EL (cell line): ENCODE results near the gene EGLN2.
"Not testable (repeated sequence)": the region's sequence is repeated elsewhere in the genome, so short reads cannot be mapped to it uniquely, and the experiment has no call there.

ENCODE experiments used
- DNase-seq: peaks from one replicate; pipeline ENCODE4 v3.0.0-alpha.2; 2016

The EGLN2 gene

GRCh38 chr19:40798683-40799557, at the start of gene EGLN2:
Gene EGLN2, plus strand, starts transcription at chr19:40799191. Its CDS starts 1,382 bp downstream, at chr19:40800573.
- peak; percentile 100 for DNase-seq

DNA sequence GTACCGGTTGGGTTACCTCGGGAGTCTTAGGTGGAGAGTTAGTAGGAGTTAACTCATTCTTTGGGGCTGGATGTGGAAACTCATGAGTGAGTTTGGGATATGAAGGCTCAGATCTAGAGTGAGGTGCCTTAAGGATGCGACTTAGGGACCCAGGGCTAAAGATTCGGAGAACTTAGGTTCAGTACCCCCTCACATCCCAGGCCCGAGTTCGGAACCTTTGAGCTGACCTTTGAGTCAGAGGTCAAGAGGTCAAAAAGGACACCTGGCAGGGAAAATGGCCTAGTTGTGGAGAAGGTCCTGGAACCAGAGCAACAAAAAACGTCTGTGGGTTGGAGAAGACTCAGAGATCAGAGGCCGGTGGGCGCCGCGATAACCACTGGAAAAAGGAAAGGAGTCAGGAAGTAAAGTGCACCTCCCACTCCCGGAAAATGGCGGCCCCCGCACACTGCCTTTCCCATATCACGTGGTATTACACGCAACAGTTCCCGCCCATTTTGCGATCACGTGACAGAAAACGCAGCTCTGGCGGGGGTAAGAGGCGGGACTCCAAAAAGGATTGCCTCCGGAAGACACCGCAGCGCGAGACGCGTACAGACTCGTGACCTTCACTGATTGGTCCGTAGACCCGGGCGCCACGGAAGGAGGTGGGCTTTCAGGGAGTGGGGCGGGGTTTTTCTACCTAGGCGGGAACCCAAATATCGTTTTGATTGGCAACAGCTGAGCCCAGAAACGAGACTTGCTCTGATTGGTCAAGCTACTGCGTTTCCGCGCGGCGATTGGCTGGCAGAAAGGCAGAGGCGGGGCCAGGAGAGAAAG, 48.7 kb upstream of the EGLN2 start, which contains the start of gene ACTMAP:
Gene ACTMAP, minus strand, starts transcription at position 420 of the 816 bp plus-strand sequence. CDS start 674 bp downstream, outside the sequence.
- DNase-seq = peak; percentile 100

GRCh38 chr19:40750874-40751537, 48.0 kb upstream of the EGLN2 start, which contains the start of gene SNRPA:
Gene SNRPA, plus strand, starts transcription at chr19:40751203. Its CDS starts 206 bp downstream, at chr19:40751409.
- DNase-seq = peak; percentile 98

DNA sequence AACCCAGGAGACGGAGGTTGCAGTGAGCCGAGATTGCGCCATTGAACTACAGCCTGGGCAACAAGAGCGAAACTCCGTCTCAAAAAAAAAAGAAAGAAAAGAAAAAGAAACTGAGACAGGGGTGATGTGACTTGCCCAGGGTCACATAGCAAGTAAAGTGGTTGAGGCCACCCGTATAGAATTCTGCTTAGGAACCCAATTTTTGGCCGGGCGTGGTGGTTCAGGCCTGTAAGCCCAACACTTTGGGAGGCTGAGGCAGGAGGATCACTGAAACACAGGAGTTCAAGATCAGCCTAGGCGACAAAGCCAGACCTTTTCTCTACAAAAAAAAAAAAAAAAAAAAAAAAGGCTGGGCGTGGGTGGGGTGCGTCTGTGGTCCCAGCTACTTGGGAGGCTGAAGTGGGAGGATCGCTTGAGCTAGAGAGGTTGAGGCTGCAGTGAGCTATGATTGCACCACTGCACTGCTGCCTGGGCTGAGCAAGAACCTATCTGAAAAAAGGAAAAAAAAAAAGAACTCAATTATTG, 46.7 kb upstream of the EGLN2 start:
- no peak for DNase-seq

- peak; percentile 40 for DNase-seq
Measured at GRCh38 chr19:40754611-40755247, 44.3 kb upstream of the EGLN2 start.

GRCh38 chr19:40755248-40755624, 43.8 kb upstream of the EGLN2 start:
- no peak for DNase-seq

- no peak for DNase-seq
Measured at GRCh38 chr19:40755791-40756190, 43.2 kb upstream of the EGLN2 start.

GRCh38 chr19:40756502-40757110, 42.4 kb upstream of the EGLN2 start:
- DNase-seq = no peak

- no peak for DNase-seq
Measured at GRCh38 chr19:40758491-40758890, 40.5 kb upstream of the EGLN2 start.

- DNase-seq = no peak
Measured at GRCh38 chr19:40759352-40759751, 39.6 kb upstream of the EGLN2 start.

GRCh38 chr19:40762754-40763470, 36.1 kb upstream of the EGLN2 start:
- DNase-seq = no peak

DNA sequence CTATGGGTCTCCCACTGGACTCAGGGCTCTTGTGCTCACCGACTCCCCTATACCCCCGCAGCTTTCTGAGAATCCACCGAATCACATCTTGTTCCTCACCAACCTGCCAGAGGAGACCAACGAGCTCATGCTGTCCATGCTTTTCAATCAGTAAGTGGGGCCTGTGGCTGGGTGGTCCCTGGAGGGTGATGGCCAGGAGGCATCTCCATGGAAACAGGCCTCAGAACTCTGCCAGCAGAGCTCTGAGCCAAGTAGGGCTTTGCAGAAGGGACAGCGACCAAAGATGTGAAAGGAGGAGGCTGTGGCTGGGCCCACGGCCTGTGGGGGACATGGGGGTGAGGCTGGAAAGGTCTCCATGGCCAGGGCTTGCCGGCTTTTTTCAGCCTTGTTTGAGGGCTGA, 35.5 kb upstream of the EGLN2 start:
- no peak for DNase-seq

- DNase-seq = no peak
Measured at GRCh38 chr19:40763963-40764362, 35.0 kb upstream of the EGLN2 start.

DNA sequence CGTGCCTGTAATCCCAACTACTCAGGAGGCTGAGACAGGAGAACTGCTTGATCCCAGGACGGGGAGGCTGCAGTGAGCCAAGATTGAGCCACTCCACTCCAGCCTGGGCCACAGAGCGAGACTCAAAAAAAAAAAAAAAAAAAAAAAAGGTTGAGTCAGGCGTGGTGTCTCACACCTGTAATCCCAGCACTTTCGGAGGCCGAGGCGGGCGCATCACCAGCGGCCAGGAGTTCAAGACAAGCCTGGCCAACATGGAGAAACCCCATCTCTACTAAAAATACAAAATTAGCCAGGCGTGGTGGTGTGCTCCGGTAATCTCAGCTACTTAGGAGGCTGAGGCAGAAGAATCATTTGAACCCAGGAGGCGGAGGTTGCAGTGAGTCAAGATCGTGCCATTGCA, 32.6 kb upstream of the EGLN2 start:
- DNase-seq = not testable (repeated sequence)

DNA sequence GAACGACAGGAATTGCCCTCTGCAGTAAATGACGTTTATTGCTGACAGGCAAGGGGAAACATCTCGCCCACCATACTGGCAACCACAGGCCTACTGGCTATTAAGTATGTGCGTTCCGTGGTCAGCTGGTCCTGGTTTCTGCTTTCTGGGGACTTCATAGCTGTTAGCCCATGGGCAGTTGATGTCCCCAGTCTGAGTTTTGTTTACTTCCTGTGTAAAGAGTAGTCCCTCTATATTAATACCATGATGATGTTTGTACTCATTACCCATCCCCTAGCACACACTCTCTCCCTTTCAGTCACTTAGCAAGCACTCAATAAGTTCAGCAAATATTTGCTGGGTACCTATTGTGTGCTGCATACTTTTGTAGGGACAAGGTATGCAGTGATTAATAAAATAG, 30.1 kb upstream of the EGLN2 start:
- no peak for DNase-seq

- not testable (repeated sequence) for DNase-seq
Measured at GRCh38 chr19:40771101-40771862, 27.7 kb upstream of the EGLN2 start.

DNA sequence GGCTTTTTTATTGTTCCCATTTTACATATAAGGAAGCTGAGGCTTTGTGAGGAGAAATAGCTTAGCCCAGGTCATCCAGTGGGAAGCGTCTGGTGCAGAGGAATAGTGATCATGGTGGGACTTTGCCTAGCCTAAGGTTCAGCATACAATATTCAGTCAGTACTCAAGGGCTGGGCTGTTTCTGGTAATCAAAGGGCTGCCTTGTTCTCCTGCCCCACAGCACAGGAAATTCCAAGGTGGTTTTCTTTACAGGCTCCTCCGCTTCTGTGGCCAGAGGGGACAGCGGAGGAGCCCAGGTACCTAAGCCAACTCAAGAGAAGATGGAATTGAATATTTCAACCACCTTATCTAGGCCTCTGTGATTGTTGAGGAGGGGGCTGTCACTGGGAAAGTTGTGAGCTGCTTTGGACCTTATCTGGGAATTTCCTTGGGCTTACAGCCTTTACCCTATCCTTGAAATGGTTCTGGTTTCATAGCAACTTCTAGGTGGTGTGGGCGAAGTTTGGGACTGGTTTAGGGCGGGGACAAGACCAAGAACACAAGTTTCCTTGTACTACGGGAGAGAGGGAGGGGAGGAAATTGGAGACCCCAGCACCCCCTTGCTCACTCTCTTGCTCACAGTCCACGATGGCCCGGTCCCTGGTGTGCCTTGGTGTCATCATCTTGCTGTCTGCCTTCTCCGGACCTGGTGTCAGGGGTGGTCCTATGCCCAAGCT, 23.9 kb upstream of the EGLN2 start, which contains the start of gene MIA:
Gene MIA, plus strand, starts transcription at position 606 of the 716 bp plus-strand sequence. Its CDS starts 22 bp downstream, at position 628.
- no peak for DNase-seq

- DNase-seq = no peak
Measured at GRCh38 chr19:40775632-40776022, 23.4 kb upstream of the EGLN2 start.

DNA sequence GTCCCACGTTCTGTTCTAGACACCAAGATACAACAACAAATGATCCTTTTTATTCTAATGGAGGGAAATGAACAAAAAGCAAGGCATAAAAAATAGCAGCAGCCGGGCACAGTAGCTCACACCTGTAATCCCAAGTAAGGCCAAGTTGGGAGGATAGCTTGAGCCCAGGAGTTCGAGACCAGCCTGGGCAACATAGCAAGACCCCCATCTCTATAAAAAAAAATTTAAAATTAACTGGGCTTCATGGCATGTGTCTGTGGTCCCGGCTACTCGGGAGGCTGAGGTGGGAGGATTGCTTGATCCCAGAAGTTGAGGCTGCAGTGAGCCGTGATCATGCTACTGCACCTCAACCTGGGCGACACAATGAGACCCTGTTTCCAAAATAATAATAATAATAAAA, 22.6 kb upstream of the EGLN2 start:
- no peak for DNase-seq
